Brain microvascular endothelial cell (primary cell): ENCODE results near the gene PTPRD.

Source experiments
- DNase-seq: peaks from one replicate; pipeline ENCODE4 v3.0.0-alpha.2; 2020
- H3K27ac ChIP-seq: fragments of 250-450 bp; sonication (Bioruptor Pico); 2 replicates; pipeline ENCODE4 v1.5.1; 2020; ENCODE audit warnings: mild to moderate bottlenecking, moderate library complexity
- H3K27me3 ChIP-seq: fragments of 250-450 bp; sonication (Bioruptor Pico); replicated peaks from 2 replicates; pipeline ENCODE4 v1.5.1; 2020; ENCODE audit warnings: mild to moderate bottlenecking
- H3K36me3 ChIP-seq: fragments of 250-450 bp; sonication (Bioruptor Pico); replicated peaks from 2 replicates; pipeline ENCODE4 v1.5.1; 2020; ENCODE audit warnings: mild to moderate bottlenecking
- H3K4me3 ChIP-seq: 2 replicates; pipeline ENCODE4 v1.5.1; 2011; ENCODE audit warnings: low read depth, mild to moderate bottlenecking, control low read depth, low read length, moderate library complexity
- CTCF ChIP-seq: IDR thresholded peaks from 2 replicates; pipeline ENCODE4 v1.5.1; 2011; ENCODE audit warnings: low read depth, mild to moderate bottlenecking, moderate library complexity, low read length, control low read depth, inconsistent platforms; ENCODE audit errors: missing control alignments
- in situ Hi-C: cut with HindIII; loops from 2 replicates; pipeline ENCODE4 v1.10.0; 2017; ENCODE audit warnings: low sequenced_read_pairs, low pct_ligation_motif_present

Gene PTPRD

DNA sequence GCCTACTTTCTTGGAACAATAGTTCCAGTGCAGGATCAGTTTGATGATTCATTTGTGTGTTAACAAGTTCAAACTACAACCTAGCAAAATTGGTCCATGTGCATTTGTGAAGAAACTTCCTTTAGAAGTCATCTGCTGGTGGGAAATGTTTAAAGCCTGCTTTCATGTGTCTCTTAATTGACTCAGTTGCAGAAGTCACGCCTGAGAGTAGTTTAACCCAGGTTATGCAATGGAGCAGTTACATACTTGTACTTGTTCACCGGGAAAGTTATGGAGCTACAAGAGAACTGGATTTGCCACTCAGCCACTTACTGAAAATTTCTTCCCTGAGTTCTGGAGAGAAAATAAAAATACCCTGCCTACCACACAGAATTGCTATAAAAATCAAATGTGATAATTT, 1397.8 kb downstream of the PTPRD start:
- in situ Hi-C loops: no loop called here
- no peaks in the 10 kb centered on the region for H3K27me3 ChIP-seq
- H3K4me3 ChIP-seq: no peak overlapping the region
- no peaks in the 10 kb centered on the region for H3K36me3 ChIP-seq
- DNase-seq: no peak
- H3K27ac ChIP-seq: no peak overlapping the region
- no peak for TF ChIP-seq CTCF

DNA sequence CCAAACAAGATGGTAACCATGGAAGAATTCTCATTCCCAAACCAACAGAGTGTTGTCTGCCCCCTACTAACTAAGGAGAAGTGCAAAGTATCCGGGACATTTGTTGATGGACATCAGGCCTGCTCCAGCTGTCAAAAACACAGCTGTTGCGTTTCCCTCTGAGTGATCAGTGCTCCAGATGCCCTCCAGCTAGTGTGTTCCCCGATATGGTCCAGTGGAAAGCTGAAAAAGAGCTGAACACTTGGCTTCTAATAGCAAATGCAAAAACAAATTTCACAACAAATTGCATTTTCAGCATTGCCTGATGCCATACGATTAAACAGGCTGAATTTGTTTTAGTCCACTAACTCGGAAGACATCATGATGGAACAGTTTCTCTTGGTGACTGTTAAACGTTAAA, 1398.7 kb downstream of the PTPRD start:
- TF ChIP-seq CTCF: no peak
- in situ Hi-C loops: no loop called here
- DNase-seq: no peak

GRCh38 chr9:9212963-9213362, 1399.8 kb downstream of the PTPRD start:
- in situ Hi-C loops: no loop called here

More for the DNA sequence above, 1398.7 kb downstream of the PTPRD start:
- H3K36me3 ChIP-seq: no peaks in the 10 kb centered on the region
- no peak overlapping the region for H3K4me3 ChIP-seq
- no peak overlapping the region for H3K27ac ChIP-seq
- H3K27me3 ChIP-seq: no peaks in the 10 kb centered on the region

DNA sequence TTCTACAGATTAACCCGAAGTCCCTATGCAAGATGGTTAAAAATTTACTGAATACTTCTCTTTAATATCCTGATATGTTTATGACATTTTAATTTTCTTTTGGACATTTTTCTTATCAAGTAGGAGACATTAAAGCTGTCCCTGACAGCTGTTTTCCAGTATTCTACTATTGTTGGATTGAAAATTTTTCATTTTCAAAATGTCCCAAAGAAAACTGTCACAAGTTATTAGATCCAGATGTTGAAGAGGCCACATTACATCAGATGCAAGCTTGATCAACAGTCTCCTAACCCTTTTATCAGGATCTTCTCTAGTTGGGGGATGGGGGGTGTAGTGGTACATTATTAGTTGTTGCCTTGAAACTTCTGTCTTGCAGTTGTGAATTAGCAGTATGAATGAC, 1410.5 kb downstream of the PTPRD start:
- no peak overlapping the region for H3K27ac ChIP-seq
- H3K27me3 ChIP-seq: no peaks in the 10 kb centered on the region
- DNase-seq: no peak
- H3K4me3 ChIP-seq: no peak overlapping the region
- no peak for TF ChIP-seq CTCF
- in situ Hi-C loops: no loop called here
- H3K36me3 ChIP-seq: no peaks in the 10 kb centered on the region

More at GRCh38 chr9:9212963-9213362, 1399.8 kb downstream of the PTPRD start:
- no peak for TF ChIP-seq CTCF
- Histone ChIP-seq H3K27ac (no peak overlapping the region), H3K27me3 (no peaks in the 10 kb centered on the region), H3K4me3 (no peak overlapping the region), H3K36me3 (no peaks in the 10 kb centered on the region)
- DNase-seq: no peak

DNA sequence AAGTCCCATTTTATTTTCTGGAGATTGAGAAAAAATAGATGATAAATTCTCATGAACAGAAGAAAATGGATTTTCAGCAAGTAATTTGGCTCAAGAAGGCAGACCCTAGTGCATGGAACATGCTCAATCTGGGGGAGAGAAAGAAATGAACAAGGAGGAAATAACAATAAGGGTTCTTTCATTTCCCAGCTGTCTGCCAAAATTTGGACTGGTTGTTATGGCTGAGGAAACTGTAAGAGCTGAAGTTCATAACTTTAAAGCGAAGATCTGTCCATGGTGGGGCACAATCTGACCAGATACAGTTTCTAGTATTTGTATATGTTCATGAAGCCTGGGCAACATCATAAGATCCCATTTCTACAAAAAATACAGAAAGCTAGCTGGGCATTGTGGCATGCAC, 1426.7 kb downstream of the PTPRD start:
- no peak for TF ChIP-seq CTCF
- no peak for DNase-seq
- no peak overlapping the region for H3K27ac ChIP-seq
- H3K27me3 ChIP-seq: no peaks in the 10 kb centered on the region
- H3K4me3 ChIP-seq: no peak overlapping the region
- no peaks in the 10 kb centered on the region for H3K36me3 ChIP-seq
- in situ Hi-C loops: no loop called here

- Histone ChIP-seq H3K4me3 (no peak overlapping the region), H3K27me3 (no peaks in the 10 kb centered on the region), H3K36me3 (no peaks in the 10 kb centered on the region), H3K27ac (no peak overlapping the region)
- in situ Hi-C loops: no loop called here
- DNase-seq: no peak
- TF ChIP-seq CTCF: no peak
Observed at GRCh38 chr9:9182431-9182830, 1430.4 kb downstream of the PTPRD start.
